Epithelial cell of alveolus of lung (primary cell): ENCODE data around the gene ANHX. TPM values are rescaled to one million over a fixed set of nuclear protein-coding genes. Genes with fewer than 3 reads are reported as not detected.

Experiments used
- total RNA-seq: library from RNA; depleted of rRNA; stranded (reverse); fragments of >200 nt; gene quantifications from 2 replicates; pipeline ENCODE4 v1.2.1, GENCODE V29; 2015

The ANHX gene
- not detected in 2 replicates for total RNA-seq

GRCh38 chr12:133235401-133236112 is at the start of gene ANHX:
Gene ANHX, minus strand, starts transcription at chr12:133235877. Its CDS starts 1,521 bp downstream, at chr12:133234356.

GRCh38 chr12:133181238-133181959 is 54.3 kb downstream of the ANHX start, which contains the start of gene ZNF268:
Gene ZNF268, plus strand, starts transcription at chr12:133181495. Its CDS starts 503 bp downstream, at chr12:133181998.

Other genes starting within 250 kb of the ANHX start
- gene ZNF26, start 249.5 kb downstream of the ANHX start, total RNA-seq = 3.4 and 17.8 TPM in 2 replicates
- gene ZNF84, start 198.4 kb downstream of the ANHX start, total RNA-seq = 6.2 and 23.1 TPM in 2 replicates
- 12.0 and 13.7 TPM in 2 replicates for gene ZNF140, start 155.0 kb downstream of the ANHX start, total RNA-seq
- 0.39 and 1.6 TPM in 2 replicates for gene ZNF891, start 105.6 kb downstream of the ANHX start, total RNA-seq
- gene ZNF10, start 105.2 kb downstream of the ANHX start, total RNA-seq = 5.6 and 18.4 TPM in 2 replicates
- 9.1 and 35.5 TPM in 2 replicates for gene ZNF268, start 54.4 kb downstream of the ANHX start, total RNA-seq